Hematopoietic multipotent progenitor cell treated with erythropoietin and hydrocortisone succinate and interleukin-3 and kit ligand, for 8 days (in vitro differentiated cells): ENCODE results near the gene LRMDA.
"Not testable (repeated sequence)": the region's sequence is repeated elsewhere in the genome, so short reads cannot be mapped to it uniquely, and the experiment has no call there.

Experiments used
- DNase-seq: peaks from one replicate; pipeline ENCODE4 v3.0.0-alpha.2; 2015

Gene LRMDA

GRCh38 chr10:76553263-76554032, 1122.0 kb downstream of the LRMDA start:
- no peak for DNase-seq

DNA sequence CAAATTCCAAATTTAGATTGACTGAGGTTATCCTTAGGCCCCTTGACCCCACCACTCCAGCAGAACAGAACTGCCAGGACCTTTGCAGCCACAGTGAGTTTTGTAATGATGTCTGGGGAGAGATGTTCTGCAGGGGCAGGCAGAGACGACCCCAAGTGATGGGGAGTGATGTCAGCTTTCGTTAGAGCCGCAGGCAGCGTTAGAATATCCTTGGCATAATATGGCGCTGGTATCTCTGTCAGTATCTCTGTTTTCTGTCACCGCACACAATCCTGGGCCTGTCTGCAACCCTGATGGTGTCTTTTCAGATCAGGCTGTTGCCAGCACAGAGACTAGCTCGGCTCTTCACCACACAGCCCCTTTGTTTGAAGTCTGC, 1122.6 kb downstream of the LRMDA start:
- DNase-seq = no peak

DNA sequence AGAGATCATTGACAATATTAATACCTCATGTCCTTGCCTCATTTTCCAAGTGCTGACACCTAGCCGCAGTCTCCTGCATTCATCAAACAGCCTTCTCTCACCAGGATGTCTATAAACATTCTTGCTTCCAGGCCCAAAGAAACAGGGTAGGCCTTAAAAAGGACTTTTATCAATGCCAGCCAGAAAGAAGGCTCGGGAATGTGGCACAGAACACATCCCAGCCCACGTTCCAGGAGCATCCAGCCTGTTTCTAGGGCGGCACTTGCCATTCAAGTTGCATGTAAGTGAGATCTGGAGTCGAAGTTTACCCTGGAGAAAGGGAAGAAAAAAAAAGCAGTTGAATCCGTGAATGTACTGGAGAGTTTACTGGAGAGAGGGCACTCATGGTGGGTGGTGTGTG, 1123.1 kb downstream of the LRMDA start:
- DNase-seq = no peak

DNA sequence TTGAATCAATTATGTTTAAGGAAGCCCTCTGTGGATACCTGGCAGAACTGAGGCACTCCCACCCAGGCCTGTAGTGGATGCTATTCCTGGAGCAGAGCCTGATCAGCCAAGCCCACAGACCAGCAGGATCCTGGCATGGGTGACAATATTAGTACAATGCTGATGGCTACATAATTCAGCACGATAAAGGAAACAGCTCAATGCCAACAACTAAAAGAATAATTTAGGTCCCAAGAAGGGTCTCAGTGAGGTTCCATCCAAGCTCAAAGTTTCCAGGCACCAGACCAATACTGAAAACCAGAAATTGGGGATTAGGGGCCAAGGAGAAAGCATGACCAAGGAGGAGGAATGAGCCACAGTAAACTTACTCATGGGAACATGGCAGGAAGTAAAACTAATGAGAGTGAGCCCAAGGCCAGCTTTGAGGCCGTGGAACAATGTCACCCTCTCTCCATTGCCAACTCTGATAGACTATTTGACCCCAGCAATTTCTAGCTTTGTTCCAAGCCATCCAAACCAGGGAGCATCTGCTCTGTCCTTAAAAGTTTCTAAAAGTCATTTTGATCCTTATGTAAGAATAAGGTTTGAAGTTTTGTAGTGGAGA, 1123.7 kb downstream of the LRMDA start:
- no peak for DNase-seq

GRCh38 chr10:76557366-76557765, 1125.9 kb downstream of the LRMDA start:
- no peak for DNase-seq

DNA sequence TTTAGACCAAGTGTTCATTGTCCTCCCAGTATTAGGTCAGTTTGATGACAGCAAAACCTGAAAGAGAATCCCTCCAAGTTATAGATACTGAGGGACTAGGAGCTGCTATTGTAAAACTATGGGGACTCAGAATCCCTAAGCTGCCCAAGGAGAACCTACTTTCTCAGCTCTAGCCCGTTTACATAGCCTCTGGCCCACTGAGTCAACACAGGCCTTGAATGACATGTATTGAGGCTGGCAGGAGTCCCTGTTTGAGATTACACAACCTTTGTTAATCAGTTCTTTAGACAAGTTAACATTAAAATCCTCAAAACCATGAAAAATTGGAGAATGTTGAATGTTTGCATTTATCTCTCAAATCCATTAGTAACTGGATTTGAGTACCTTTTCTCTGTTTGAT, 1127.2 kb downstream of the LRMDA start:
- DNase-seq = no peak

GRCh38 chr10:76558996-76559891, 1127.8 kb downstream of the LRMDA start:
- DNase-seq = no peak

DNA sequence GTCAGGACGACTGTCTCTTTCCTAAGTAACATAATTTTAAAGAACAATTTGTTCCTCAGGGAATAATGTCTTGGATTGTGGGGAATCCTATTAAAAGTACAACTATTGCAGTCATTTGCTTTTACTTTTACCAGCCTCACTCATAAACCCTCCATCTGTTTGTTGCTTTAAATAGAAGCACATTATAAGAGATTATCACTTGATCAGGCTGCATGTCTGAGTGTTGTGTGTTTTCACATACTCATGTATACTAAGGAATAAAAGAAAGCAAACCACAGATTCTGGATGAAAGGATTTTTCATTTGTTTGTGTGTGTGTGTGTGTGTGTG, 1128.4 kb downstream of the LRMDA start:
- no peak for DNase-seq

DNA sequence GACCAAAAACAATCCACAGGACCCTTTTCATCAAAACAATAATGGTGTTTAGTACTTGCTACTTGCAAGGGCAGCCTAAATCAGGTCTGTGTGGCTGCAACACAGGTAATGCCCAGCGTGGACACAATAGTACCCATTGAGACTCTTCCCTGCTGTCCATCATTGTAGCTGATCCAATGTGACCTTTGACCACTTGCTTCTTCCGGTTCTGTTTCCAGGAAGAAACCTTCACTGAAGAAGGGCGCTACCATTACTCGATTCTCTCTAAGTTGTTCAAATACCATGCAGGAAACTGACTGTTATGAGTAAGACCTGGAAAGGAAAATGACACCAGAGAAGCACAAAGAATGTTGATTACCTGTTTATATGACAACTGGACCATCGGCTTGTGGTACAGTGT, 1128.9 kb downstream of the LRMDA start:
- no peak for DNase-seq

DNA sequence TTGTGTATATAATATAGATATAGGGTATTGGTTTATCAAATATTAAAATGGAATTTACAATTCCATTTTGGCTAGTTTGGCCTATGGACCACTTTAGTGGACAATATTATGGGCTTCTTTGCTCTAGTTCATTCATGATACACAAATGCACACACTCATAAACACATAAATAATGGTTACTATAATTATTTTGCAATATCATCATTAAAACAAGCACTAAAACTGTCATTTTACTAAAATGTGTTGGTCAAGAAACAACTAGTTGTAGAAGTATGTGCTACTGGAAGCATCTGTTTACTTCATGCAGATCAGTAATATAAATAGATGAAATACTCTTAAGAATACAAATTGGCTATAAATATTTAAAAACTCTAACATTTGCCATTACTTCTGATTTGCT, 1131.9 kb downstream of the LRMDA start:
- DNase-seq = no peak

DNA sequence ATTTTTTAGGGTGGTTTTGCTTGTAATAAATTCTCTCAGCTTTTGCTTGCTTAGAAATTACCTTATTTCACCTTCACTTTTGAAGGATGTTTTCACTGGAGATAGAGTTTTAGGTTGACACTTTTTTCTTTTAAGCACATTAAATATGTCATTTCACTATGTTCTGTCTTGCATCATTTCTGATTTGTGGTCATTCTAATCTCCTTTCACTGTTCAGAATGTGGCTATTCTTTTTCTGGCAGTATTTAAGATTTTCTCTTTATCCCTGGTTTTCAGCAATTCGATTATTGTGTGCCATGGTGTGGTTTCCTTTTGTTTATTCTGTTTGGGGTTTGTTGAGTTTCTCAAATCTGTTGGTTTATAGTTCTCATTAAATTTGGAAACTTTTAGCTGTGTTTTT, 1140.6 kb downstream of the LRMDA start:
- DNase-seq = no peak

DNA sequence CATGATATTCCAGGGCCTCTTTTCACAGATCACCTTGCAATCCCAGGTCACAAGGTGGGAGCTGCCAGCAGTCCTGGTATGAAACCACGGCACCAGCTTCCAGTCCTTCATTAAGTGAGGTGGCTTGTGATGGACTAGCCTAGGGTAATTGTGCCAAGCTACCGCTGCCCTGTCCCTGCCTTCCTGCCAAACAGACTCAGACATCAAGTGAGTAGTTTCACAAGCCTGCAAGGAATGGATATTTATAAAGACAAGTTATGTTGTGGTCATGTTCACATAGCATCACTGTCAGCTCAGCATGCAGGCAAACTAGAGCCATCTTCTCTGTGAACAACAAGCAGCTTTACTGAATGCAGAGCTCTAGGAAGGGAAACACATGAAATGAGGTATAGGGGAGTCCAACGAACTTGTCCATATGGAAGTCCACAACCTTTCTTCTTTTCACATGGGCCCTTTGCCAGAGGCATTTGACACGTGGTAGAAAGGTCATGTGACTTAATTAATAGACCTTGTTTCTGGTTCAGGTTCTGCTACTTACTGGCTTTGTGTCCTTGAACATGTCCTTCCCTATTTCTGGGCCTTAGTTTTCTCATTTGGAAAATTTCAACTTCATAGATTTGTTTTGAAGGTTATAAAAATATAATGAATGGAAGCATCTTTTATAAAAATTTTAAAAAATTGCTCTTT, 1145.0 kb downstream of the LRMDA start:
- no peak for DNase-seq

- no peak for DNase-seq
Observed at GRCh38 chr10:76577455-76577854, 1146.0 kb downstream of the LRMDA start.

GRCh38 chr10:76581506-76582256, 1150.3 kb downstream of the LRMDA start:
- DNase-seq = no peak

- DNase-seq = no peak
Observed at GRCh38 chr10:76582531-76582930, 1151.1 kb downstream of the LRMDA start.

DNA sequence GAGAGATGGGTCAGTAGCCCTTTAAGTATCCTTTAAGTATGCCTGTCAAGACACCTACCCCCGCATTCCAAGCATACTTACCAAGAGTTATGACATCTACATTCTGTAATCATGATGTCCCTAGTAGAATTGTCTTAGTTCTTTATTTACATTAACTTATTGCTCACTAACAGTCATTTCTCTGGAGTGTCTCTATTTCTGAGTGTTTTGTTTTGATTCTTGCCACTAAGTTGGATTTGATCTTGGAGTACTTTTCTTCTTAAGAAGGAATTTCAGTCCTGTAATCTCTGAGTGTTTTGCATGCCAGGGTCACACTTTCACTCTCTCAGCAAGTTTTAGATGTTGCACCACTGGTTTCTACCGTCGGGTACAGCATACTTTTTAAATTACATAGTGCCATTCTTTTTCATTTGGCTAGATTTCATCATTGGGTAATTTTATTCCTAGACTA, 1152.3 kb downstream of the LRMDA start:
- no peak for DNase-seq

DNA sequence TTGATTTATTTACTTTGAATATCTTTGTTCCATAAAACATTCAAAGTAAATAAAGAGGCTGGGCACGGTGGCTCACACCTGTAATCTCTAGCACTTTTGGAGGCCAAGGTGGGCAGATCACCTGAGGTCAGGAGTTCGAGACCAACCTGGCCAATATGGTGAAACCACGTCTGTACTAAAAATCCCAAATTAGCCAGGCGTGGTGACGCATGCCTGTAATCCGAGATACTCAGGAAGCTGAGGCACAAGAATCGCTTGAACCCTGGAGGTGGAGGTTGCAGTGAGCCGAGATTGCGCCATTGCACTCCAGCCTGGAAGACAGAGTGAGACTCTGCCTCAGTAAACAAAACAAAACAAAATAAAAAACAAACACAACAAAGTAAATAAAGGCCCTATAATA, 1153.0 kb downstream of the LRMDA start:
- DNase-seq = not testable (repeated sequence)
